Keratinocyte (primary cell): ENCODE measurements around the gene CHL1. TPM values are rescaled to one million over a fixed set of nuclear protein-coding genes. Genes with fewer than 3 reads are reported as not detected.

ENCODE experiments used
- DNase-seq: peaks from one replicate; pipeline ENCODE4 v3.0.0-alpha.2; 2011; ENCODE audit warnings: low read depth, missing footprints, low spot score
- FAIRE-seq: peaks from 2 replicates; lab custom pipeline; 2011; peaks lifted over from hg19 to GRCh38; lab: Jason Lieb, UNC
- H2AFZ ChIP-seq: 2 replicates; pipeline ENCODE4 v1.6.0; 2012; ENCODE audit warnings: low read length, control low read depth, inconsistent platforms; ENCODE audit not compliant: control insufficient read depth
- H3K27ac ChIP-seq: 2 replicates; pipeline ENCODE4 v1.5.1; 2011; ENCODE audit warnings: low read length; ENCODE audit not compliant: control insufficient read depth, insufficient read depth
- H3K27me3 ChIP-seq: 3 replicates; pipeline ENCODE4 v1.6.0; 2011; ENCODE audit warnings: low read length; ENCODE audit not compliant: control insufficient read depth, insufficient read depth; ENCODE audit errors: extremely low read depth
- H3K36me3 ChIP-seq, 2 experiments: 2 replicates in 1 of 2; 3 replicates in 1 of 2; pipeline ENCODE4 v1.5.1; 2011; ENCODE audit warnings: low read length in 2 of 2, mild to moderate bottlenecking in 1 of 2; ENCODE audit not compliant: control insufficient read depth in 2 of 2, insufficient read depth in 2 of 2; ENCODE audit errors: extremely low read depth in 1 of 2
- H3K4me1 ChIP-seq: 3 replicates; pipeline ENCODE4 v1.5.1; 2011; ENCODE audit warnings: low read length; ENCODE audit not compliant: control insufficient read depth, insufficient read depth; ENCODE audit errors: extremely low read depth
- H3K4me2 ChIP-seq: 3 replicates; pipeline ENCODE4 v1.6.0; 2011; ENCODE audit warnings: low read depth, low read length; ENCODE audit not compliant: control insufficient read depth, insufficient read depth; ENCODE audit errors: extremely low read depth
- H3K4me3 ChIP-seq, 3 experiments: fragments of 200-600 bp in 1 of 3; sonication (generic) in 1 of 3; 2 replicates in 2 of 3; 3 replicates in 1 of 3; pipeline ENCODE4 v1.5.1; 2011 to 2016; ENCODE audit warnings: low read length in 3 of 3, mild to moderate bottlenecking in 3 of 3, control low read depth in 2 of 3, inconsistent platforms in 1 of 3, low read depth in 1 of 3, mixed read lengths in 1 of 3, mixed run types in 1 of 3, moderate library complexity in 1 of 3; ENCODE audit not compliant: control insufficient read depth in 2 of 3, insufficient read depth in 2 of 3; ENCODE audit errors: extremely low read depth in 1 of 3
- H3K79me2 ChIP-seq: 2 replicates; pipeline ENCODE4 v1.6.0; 2012; ENCODE audit warnings: low read length; ENCODE audit not compliant: control insufficient read depth, insufficient read depth
- H3K9ac ChIP-seq: 3 replicates; pipeline ENCODE4 v1.6.0; 2011; ENCODE audit warnings: low read length; ENCODE audit not compliant: control insufficient read depth, insufficient read depth; ENCODE audit errors: extremely low read depth
- H3K9me1 ChIP-seq: 3 replicates; pipeline ENCODE4 v1.6.0; 2011; ENCODE audit warnings: low read length; ENCODE audit not compliant: control insufficient read depth, insufficient read depth; ENCODE audit errors: extremely low read depth
- H3K9me3 ChIP-seq: 2 replicates; pipeline ENCODE4 v1.5.1; 2012; ENCODE audit warnings: low read depth, low read length; ENCODE audit not compliant: control insufficient read depth
- H4K20me1 ChIP-seq: 3 replicates; pipeline ENCODE4 v1.6.0; 2011; ENCODE audit warnings: low read length; ENCODE audit not compliant: control insufficient read depth, insufficient read depth; ENCODE audit errors: extremely low read depth
- EZH2 ChIP-seq: IDR thresholded peaks from one replicate; pipeline ENCODE4 v1.6.1; 2012; ENCODE audit warnings: inconsistent platforms, mild to moderate bottlenecking, low read length, moderate library complexity
- dilution Hi-C: fragments of 300-500 bp; cut with MboI; formaldehyde crosslinking; loops from one replicate; pipeline ENCODE4 v1.7.0; 2020; ENCODE audit warnings: low sequenced_read_pairs; ENCODE audit not compliant: extremely low pct_ligation_motif_present
- polyA plus RNA-seq, 5 experiments: library from polyadenylated mRNA; depleted of rRNA in 3 of 5; stranded (reverse) in 3 of 5; stranded (forward) in 1 of 5; unstranded in 1 of 5; fragments of >200 nt; gene quantifications; 1 replicate in 1 of 5; 2 replicates in 3 of 5; 3 replicates in 1 of 5; pipeline versions ENCODE4 v1.2.1 to v1.2.3, GENCODE V29; 2011 to 2012; ENCODE audit warnings: missing spikeins in 2 of 5, low read depth in 1 of 5, low replicate concordance in 1 of 5
- TF ChIP-seq, protein P1 (sequence below), 3 experiments: IDR thresholded peaks in 1 of 3; conservative IDR thresholded peaks in 1 of 3; optimal IDR thresholded peaks in 1 of 3; 2 replicates in 2 of 3; 3 replicates in 1 of 3; pipeline versions ENCODE3 to v1.5.1; 2011; ENCODE audit warnings: low read length in 3 of 3, mild to moderate bottlenecking in 3 of 3, moderate library complexity in 2 of 3, control low read depth in 1 of 3, inconsistent platforms in 1 of 3; ENCODE audit not compliant: insufficient read depth in 2 of 3; ENCODE audit errors: extremely low read depth in 1 of 3

The CHL1 gene
- polyA plus RNA-seq, 1 donor (not counting 4 experiments of a cell fraction or from before 2014, with no cell fraction given), result 0.04 TPM

DNA sequence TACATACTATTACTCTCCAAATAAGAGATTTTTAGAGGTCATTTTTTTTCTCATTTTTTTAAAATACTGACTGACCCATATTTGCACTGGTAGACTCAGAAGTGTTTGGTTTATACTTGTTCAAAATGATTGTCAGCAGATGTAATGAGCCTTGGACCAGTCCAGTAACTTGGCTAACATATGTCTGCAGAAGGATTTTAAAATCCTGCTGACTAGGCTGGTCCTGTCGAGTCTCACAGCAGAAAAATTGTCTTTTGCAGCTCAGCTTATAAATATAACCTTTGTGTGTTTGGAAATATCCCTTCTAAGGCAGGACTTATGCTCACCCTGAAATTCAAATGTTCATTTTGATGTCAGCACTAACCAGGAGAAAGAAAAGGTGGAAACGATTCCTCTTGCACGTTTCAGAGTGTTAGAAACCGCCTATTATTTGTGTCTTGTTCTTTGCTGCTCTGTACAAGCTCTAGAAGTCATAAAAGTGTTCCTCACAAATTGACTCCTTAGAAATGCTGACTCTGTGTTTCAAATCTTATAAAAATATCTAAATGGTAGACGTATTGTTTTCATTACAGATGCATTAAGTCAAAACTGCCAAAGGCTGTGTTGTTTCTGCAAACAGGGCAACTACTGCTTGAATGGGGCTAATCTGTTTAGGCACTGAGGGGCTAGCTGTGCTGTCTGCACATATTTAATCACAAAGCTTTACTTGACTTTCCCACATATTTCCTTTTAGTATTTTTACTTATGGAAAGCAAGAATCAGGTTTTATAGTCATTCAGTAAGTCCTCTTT, 95.3 kb downstream of the CHL1 start:
- H3K9me3 ChIP-seq, result no peaks in the 10 kb centered on the region
- H3K4me3 ChIP-seq, result no peak overlapping the region
- H2AFZ ChIP-seq, result no peak overlapping the region
- H3K27me3 ChIP-seq, result no peaks in the 10 kb centered on the region
- dilution Hi-C loops, result no loop called here
- no peak for DNase-seq
- H3K36me3 ChIP-seq, result no peaks in the 10 kb centered on the region
- no peaks in the 10 kb centered on the region for H4K20me1 ChIP-seq
- FAIRE-seq, result no peak
- TF ChIP-seq EZH2, result no peak
- TF ChIP-seq, protein P1, sequence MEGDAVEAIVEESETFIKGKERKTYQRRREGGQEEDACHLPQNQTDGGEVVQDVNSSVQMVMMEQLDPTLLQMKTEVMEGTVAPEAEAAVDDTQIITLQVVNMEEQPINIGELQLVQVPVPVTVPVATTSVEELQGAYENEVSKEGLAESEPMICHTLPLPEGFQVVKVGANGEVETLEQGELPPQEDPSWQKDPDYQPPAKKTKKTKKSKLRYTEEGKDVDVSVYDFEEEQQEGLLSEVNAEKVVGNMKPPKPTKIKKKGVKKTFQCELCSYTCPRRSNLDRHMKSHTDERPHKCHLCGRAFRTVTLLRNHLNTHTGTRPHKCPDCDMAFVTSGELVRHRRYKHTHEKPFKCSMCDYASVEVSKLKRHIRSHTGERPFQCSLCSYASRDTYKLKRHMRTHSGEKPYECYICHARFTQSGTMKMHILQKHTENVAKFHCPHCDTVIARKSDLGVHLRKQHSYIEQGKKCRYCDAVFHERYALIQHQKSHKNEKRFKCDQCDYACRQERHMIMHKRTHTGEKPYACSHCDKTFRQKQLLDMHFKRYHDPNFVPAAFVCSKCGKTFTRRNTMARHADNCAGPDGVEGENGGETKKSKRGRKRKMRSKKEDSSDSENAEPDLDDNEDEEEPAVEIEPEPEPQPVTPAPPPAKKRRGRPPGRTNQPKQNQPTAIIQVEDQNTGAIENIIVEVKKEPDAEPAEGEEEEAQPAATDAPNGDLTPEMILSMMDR (optimal IDR thresholded peaks at IDR 0.05 in 1 of 3, IDR thresholded peaks at IDR 0.05 in 1 of 3, conservative IDR thresholded peaks at IDR 0.05 in 1 of 3; ENCODE audit: extremely low read depth in 1 of 3, insufficient read depth in 2 of 3, low read length in 3 of 3), result no peak
- no peaks in the 10 kb centered on the region for H3K79me2 ChIP-seq
- H3K4me1 ChIP-seq, result peaks cover 4% of the 10 kb centered on the region
- H3K4me2 ChIP-seq, result no peak overlapping the region
- H3K9me1 ChIP-seq, result no peaks in the 10 kb centered on the region
- no peak overlapping the region for H3K27ac ChIP-seq
- no peak overlapping the region for H3K9ac ChIP-seq

DNA sequence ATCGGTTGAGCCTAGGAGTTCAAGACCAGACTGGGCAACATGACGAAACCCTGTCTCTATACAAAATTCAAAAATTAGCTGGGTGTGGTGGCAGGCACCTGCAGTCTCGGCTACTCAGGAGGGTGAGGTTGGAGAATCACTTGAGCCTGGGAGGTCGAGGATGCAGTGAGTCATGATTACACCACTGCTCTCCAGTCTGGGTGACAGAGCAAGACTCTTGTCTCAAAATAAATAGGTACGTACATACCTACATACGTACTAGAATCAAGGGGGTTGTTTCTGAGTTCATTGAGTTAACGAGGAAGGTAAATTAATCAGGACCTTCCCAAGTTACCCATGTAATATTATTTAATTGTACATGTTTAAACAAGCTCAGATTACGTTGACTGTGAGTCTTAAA, 97.5 kb downstream of the CHL1 start:
- H4K20me1 ChIP-seq, result no peaks in the 10 kb centered on the region
- H3K9me3 ChIP-seq, result no peaks in the 10 kb centered on the region
- no peaks in the 10 kb centered on the region for H3K36me3 ChIP-seq
- peak overlapping the region; percentile 50 for H3K4me2 ChIP-seq
- H3K9me1 ChIP-seq, result no peaks in the 10 kb centered on the region
- H3K79me2 ChIP-seq, result no peaks in the 10 kb centered on the region
- no peak overlapping the region for H2AFZ ChIP-seq
- FAIRE-seq (no peak), DNase-seq (peak; percentile 52)
- TF ChIP-seq EZH2, result no peak
- TF ChIP-seq, protein P1 (optimal IDR thresholded peaks at IDR 0.05 in 1 of 3, IDR thresholded peaks at IDR 0.05 in 1 of 3, conservative IDR thresholded peaks at IDR 0.05 in 1 of 3; ENCODE audit: extremely low read depth in 1 of 3, insufficient read depth in 2 of 3, low read length in 3 of 3), result no peak
- H3K27me3 ChIP-seq, result no peaks in the 10 kb centered on the region
- H3K4me1 ChIP-seq, result peaks cover 4% of the 10 kb centered on the region
- dilution Hi-C loops, result no loop called here
- no peak overlapping the region for H3K4me3 ChIP-seq
- H3K27ac ChIP-seq, result peak overlapping the region; percentile 39
- H3K9ac ChIP-seq, result no peak overlapping the region
